HCT116 (cell line): Measurements from ENCODE around the gene KDM5A. TPM values are rescaled to one million over a fixed set of nuclear protein-coding genes. Genes with fewer than 3 reads are reported as not detected.

Experiments
- ATAC-seq: fragments of 200-7000 bp; cut with Tn5 transposase; 2 replicates; pipeline ENCODE4 v1.9.1; 2020; ENCODE audit warnings: mild to moderate bottlenecking, moderate library complexity
- BruUV-seq: library from RNA; stranded (reverse); fragments of 400-500 nt; replicated peaks from 2 replicates; lab custom pipeline; 2021; lab: Mats Ljungman, UMichigan
- CTCF ChIA-PET: fragments of 300-600 bp; sonication (Branson Sonifier 250); formaldehyde crosslinking; loops from one replicate; lab custom pipeline; 2021; ENCODE audit warnings: antibody characterized with exemption; lab: Charles Lee
- POLR2A ChIA-PET: fragments of 300-600, 350-600 bp; sonication (Branson Sonifier 250); formaldehyde crosslinking; loops from one replicate; lab custom pipeline; 2021; ENCODE audit warnings: antibody characterized with exemption; lab: Charles Lee
- RAD21 ChIA-PET, 2 experiments: fragments of 300-600 bp; sonication (Branson Sonifier 250); formaldehyde crosslinking; loops; one replicate each; lab custom pipeline; 2023; ENCODE audit warnings: low total read pairs in 2 of 2; ENCODE audit not compliant: uncharacterized antibody in 2 of 2, unreplicated experiment in 2 of 2, low non-redundant PET in 1 of 2; lab: Charles Lee
- DNase-seq: peaks from one replicate; pipeline ENCODE4 v3.0.0-alpha.2; 2010; ENCODE audit warnings: low read depth, low spot score
- H2AFZ ChIP-seq: fragments of 200-600 bp; shearing (Covaris generic), sonication (generic); 2 replicates; pipeline ENCODE4 v1.6.1; 2017; ENCODE audit warnings: low read depth, mixed run types, mixed read lengths, antibody characterized with exemption, low read length; ENCODE audit not compliant: poor library complexity, severe bottlenecking
- H3K27ac ChIP-seq: 2 replicates; pipeline ENCODE4 v1.5.1; 2012; ENCODE audit warnings: low read depth, low read length
- H3K27me3 ChIP-seq: fragments of 200-600 bp; sonication (generic); 2 replicates; pipeline ENCODE4 v1.6.1; 2016; ENCODE audit warnings: mixed run types, low read length, mixed read lengths; ENCODE audit not compliant: insufficient read depth
- H3K36me3 ChIP-seq, 2 experiments: fragments of 200-500 bp in 1 of 2; fragments of 200-600 bp in 1 of 2; sonication (Bioruptor generic) in 1 of 2; sonication (generic) in 1 of 2; 2 replicates each; pipeline versions ENCODE4 v1.5.1 to v1.6.1; 2014 to 2016; ENCODE audit warnings: low read length in 2 of 2, inconsistent platforms in 1 of 2, mixed read lengths in 1 of 2, mixed run types in 1 of 2; ENCODE audit not compliant: insufficient read depth in 2 of 2, control insufficient read depth in 1 of 2
- H3K4me1 ChIP-seq, 2 experiments: fragments of 200-600 bp in 1 of 2; sonication (generic) in 1 of 2; 2 replicates each; pipeline versions ENCODE4 v1.5.1 to v1.6.1; 2012 to 2017; ENCODE audit warnings: low read length in 2 of 2, inconsistent platforms in 1 of 2, mild to moderate bottlenecking in 1 of 2, mixed read lengths in 1 of 2, mixed run types in 1 of 2, moderate library complexity in 1 of 2; ENCODE audit not compliant: insufficient read depth in 2 of 2, control insufficient read depth in 1 of 2
- H3K4me2 ChIP-seq: fragments of 200-600 bp; sonication (generic); 2 replicates; pipeline ENCODE4 v1.6.1; 2017; ENCODE audit warnings: mixed run types, low read length, mixed read lengths
- H3K4me3 ChIP-seq, 2 experiments: fragments of 200-600 bp in 1 of 2; sonication (generic) in 1 of 2; replicated peaks in 1 of 2; 2 replicates each; pipeline ENCODE4 v1.5.1; 2011 to 2016; ENCODE audit warnings: low read length in 2 of 2, control low read depth in 1 of 2, low read depth in 1 of 2, mild to moderate bottlenecking in 1 of 2, mixed read lengths in 1 of 2, mixed run types in 1 of 2
- H3K79me2 ChIP-seq: fragments of 200-600 bp; sonication (generic); 2 replicates; pipeline ENCODE4 v1.6.1; 2017; ENCODE audit warnings: mild to moderate bottlenecking, mixed run types, low read length, moderate library complexity, mixed read lengths; ENCODE audit not compliant: insufficient read depth
- H3K9ac ChIP-seq: fragments of 200-600 bp; sonication (generic); 2 replicates; pipeline ENCODE4 v1.6.1; 2016; ENCODE audit warnings: low read length, mixed read lengths
- H3K9me2 ChIP-seq: fragments of 200-600 bp; sonication (generic), shearing (Covaris generic); 2 replicates; pipeline ENCODE4 v1.6.1; 2017; ENCODE audit warnings: mixed run types, mild to moderate bottlenecking, moderate library complexity; ENCODE audit not compliant: insufficient read depth
- H3K9me3 ChIP-seq, 2 experiments: fragments of 200-500 bp in 1 of 2; fragments of 200-600 bp in 1 of 2; sonication (Bioruptor generic) in 1 of 2; sonication (generic) in 1 of 2; 2 replicates each; pipeline ENCODE4 v1.6.1; 2014 to 2017; ENCODE audit warnings: low read length in 2 of 2, mixed read lengths in 2 of 2, inconsistent platforms in 1 of 2, low read depth in 1 of 2, mild to moderate bottlenecking in 1 of 2, mixed run types in 1 of 2, moderate library complexity in 1 of 2; ENCODE audit not compliant: control insufficient read depth in 1 of 2, insufficient read depth in 1 of 2
- H4K20me1 ChIP-seq: fragments of 200-600 bp; sonication (generic), shearing (Covaris generic); 2 replicates; pipeline ENCODE4 v1.6.1; 2017; ENCODE audit warnings: mixed run types, mild to moderate bottlenecking, moderate library complexity; ENCODE audit not compliant: insufficient read depth
- CTCF ChIP-seq, 3 experiments: fragments of 200-600 bp in 1 of 3; sonication (generic) in 1 of 3; IDR thresholded peaks in 2 of 3; conservative IDR thresholded peaks in 1 of 3; 2 replicates each; pipeline ENCODE4 v1.5.1; 2012 to 2017; ENCODE audit warnings: low read depth in 2 of 3, low read length in 2 of 3, antibody characterized with exemption in 1 of 3, borderline replicate concordance in 1 of 3, control low read depth in 1 of 3, mild to moderate bottlenecking in 1 of 3, mixed read lengths in 1 of 3, mixed run types in 1 of 3, moderate library complexity in 1 of 3; ENCODE audit not compliant: insufficient read depth in 1 of 3
- EGR1 ChIP-seq: IDR thresholded peaks from 2 replicates; pipeline ENCODE4 v1.6.1; 2012; ENCODE audit warnings: low read depth
- RAD21 ChIP-seq: IDR thresholded peaks from 2 replicates; pipeline ENCODE4 v1.6.1; 2012; ENCODE audit warnings: low read depth, mild to moderate bottlenecking
- intact Hi-C: fragments of 100-400 bp; cut with micrococcal nuclease; formaldehyde crosslinking; loops from 2 replicates; pipeline ENCODE4 v1.10.0; 2022
- total RNA-seq: library from RNA; stranded (reverse); gene quantifications from one replicate; pipeline ENCODE4 v1.2.1, GENCODE V29; 2021; ENCODE audit not compliant: unreplicated experiment
- TF ChIP-seq, protein P1 (sequence below): IDR thresholded peaks from 2 replicates; pipeline ENCODE4 v1.6.1; 2012; ENCODE audit warnings: low read depth

KDM5A gene
- total RNA-seq, 1 experiment from 2014 or later: 49.0 TPM

DNA sequence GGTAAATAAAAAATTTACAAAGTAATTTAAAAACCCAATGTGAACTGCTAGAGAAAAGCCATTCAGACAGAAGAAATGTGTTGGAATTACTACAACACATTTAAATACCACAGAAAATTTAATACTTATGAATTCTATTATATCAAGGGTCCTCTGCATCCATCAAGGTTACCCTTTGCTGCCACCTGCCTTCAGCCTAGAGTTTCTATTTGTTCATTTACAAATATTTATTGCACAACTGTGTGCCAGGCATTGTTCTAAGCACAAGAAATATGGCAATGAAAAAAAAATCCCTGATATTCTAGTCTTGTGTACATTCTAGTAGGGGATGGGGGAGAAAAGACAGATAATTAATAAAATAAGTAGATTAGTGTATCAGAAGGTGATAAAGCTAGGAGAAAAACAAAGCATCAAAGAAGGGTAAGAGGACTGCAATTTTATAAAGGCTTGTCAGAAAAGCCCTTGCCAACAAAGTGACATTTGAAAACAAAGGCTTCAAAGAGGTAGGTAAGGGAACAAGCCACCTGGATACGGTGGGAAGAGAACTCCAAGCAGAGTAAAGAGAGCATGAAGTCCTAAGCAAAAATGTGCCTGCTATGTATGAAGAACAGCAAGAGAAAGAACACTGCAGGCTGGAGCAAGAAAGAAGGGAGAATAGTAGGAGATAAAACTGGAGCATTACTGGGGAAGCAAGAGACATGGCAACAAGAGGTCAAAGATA lies 67.4 kb downstream of the KDM5A start:
- no peaks in the 10 kb centered on the region for H3K79me2 ChIP-seq
- RAD21 ChIA-PET: no interaction called here
- no peak for ATAC-seq
- no peaks in the 10 kb centered on the region for H3K9me2 ChIP-seq
- H3K4me1 ChIP-seq: no peaks in the 10 kb centered on the region
- H3K27me3 ChIP-seq: no peaks in the 10 kb centered on the region
- no TSS peak for BruUV-seq
- H3K9me3 ChIP-seq: no peaks in the 10 kb centered on the region
- H4K20me1 ChIP-seq: no peaks in the 10 kb centered on the region
- POLR2A ChIA-PET: no interaction called here
- intact Hi-C loops: no loop called here
- H3K4me2 ChIP-seq: no peak overlapping the region
- DNase-seq: peak; percentile 3
- H3K4me3 ChIP-seq: no peak overlapping the region
- H3K27ac ChIP-seq: no peak overlapping the region
- CTCF ChIA-PET: no interaction called here
- H2AFZ ChIP-seq: no peak overlapping the region
- H3K36me3 ChIP-seq: peaks cover 32 to 57% of the 10 kb centered on the region in 2 experiments; a peak in 3 of 4 replicates
- TF ChIP-seq CTCF (IDR thresholded peaks at IDR 0.05 in 2 of 3, conservative IDR thresholded peaks at IDR 0.05 in 1 of 3; ENCODE audit: borderline replicate concordance in 1 of 3, insufficient read depth in 1 of 3, low read depth in 2 of 3, low read length in 2 of 3) (peak in 2 of 3 experiments; percentile 17 to 19; a peak in 2 of 6 replicates), RAD21 (0 out of 2 replicates have a peak, but pooled peaks have one; percentile 21), EGR1 (no peak)
- TF ChIP-seq, protein P1, sequence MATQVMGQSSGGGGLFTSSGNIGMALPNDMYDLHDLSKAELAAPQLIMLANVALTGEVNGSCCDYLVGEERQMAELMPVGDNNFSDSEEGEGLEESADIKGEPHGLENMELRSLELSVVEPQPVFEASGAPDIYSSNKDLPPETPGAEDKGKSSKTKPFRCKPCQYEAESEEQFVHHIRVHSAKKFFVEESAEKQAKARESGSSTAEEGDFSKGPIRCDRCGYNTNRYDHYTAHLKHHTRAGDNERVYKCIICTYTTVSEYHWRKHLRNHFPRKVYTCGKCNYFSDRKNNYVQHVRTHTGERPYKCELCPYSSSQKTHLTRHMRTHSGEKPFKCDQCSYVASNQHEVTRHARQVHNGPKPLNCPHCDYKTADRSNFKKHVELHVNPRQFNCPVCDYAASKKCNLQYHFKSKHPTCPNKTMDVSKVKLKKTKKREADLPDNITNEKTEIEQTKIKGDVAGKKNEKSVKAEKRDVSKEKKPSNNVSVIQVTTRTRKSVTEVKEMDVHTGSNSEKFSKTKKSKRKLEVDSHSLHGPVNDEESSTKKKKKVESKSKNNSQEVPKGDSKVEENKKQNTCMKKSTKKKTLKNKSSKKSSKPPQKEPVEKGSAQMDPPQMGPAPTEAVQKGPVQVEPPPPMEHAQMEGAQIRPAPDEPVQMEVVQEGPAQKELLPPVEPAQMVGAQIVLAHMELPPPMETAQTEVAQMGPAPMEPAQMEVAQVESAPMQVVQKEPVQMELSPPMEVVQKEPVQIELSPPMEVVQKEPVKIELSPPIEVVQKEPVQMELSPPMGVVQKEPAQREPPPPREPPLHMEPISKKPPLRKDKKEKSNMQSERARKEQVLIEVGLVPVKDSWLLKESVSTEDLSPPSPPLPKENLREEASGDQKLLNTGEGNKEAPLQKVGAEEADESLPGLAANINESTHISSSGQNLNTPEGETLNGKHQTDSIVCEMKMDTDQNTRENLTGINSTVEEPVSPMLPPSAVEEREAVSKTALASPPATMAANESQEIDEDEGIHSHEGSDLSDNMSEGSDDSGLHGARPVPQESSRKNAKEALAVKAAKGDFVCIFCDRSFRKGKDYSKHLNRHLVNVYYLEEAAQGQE: no peak
- H3K9ac ChIP-seq: no peak overlapping the region
